Measurements from ENCODE around the gene LY86.

- TF ChIP-seq, protein P1, sequence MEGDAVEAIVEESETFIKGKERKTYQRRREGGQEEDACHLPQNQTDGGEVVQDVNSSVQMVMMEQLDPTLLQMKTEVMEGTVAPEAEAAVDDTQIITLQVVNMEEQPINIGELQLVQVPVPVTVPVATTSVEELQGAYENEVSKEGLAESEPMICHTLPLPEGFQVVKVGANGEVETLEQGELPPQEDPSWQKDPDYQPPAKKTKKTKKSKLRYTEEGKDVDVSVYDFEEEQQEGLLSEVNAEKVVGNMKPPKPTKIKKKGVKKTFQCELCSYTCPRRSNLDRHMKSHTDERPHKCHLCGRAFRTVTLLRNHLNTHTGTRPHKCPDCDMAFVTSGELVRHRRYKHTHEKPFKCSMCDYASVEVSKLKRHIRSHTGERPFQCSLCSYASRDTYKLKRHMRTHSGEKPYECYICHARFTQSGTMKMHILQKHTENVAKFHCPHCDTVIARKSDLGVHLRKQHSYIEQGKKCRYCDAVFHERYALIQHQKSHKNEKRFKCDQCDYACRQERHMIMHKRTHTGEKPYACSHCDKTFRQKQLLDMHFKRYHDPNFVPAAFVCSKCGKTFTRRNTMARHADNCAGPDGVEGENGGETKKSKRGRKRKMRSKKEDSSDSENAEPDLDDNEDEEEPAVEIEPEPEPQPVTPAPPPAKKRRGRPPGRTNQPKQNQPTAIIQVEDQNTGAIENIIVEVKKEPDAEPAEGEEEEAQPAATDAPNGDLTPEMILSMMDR (IDR thresholded peaks at IDR 0.05; ENCODE audit: low read depth, low read length), result no peak
- no peak for TF ChIP-seq EZH2phosphoT487 (IDR thresholded peaks at IDR 0.05; ENCODE audit: low read depth)
Observed at GRCh38 chr6:6545616-6546317, 42.8 kb upstream of the LY86 start.
